Natural killer cell (primary cell): ENCODE data around the gene FARP2. TPM values are rescaled to one million over a fixed set of nuclear protein-coding genes. Genes with fewer than 3 reads are reported as not detected.
A peak's percentile ranks its signal among the peaks of the same experiment; 100 is the strongest.
"Not testable (repeated sequence)": the region's sequence is repeated elsewhere in the genome, so short reads cannot be mapped to it uniquely, and the experiment has no call there.

Experiments used
- ATAC-seq, 3 donors: fragments of 150-1000 bp in 2 of 3; fragments of 200-7000 bp in 1 of 3; cut with Tn5 transposase; 1 replicate in 1 of 3; 2 replicates in 2 of 3; pipeline ENCODE4 v1.10.0; 2021; ENCODE audit warnings: mild to moderate bottlenecking in 2 of 3, moderate library complexity in 2 of 3
- DNase-seq, 2 donors: peaks; one replicate each; pipeline versions ENCODE4 v3.0.0 to v3.0.0-alpha.2; 2013 to 2021; ENCODE audit warnings: mixed read lengths in 1 of 2
- H3K27ac ChIP-seq: one replicate; pipeline ENCODE4 v1.5.1; 2013; ENCODE audit warnings: mild to moderate bottlenecking, low read length
- H3K27me3 ChIP-seq: one replicate; pipeline ENCODE4 v1.6.1; 2013; ENCODE audit warnings: low read length; ENCODE audit not compliant: control insufficient read depth, insufficient read depth
- H3K36me3 ChIP-seq: one replicate; pipeline ENCODE4 v1.6.1; 2013; ENCODE audit warnings: low read length; ENCODE audit not compliant: control insufficient read depth, insufficient read depth
- H3K4me1 ChIP-seq: one replicate; pipeline ENCODE4 v1.6.1; 2013; ENCODE audit warnings: low read length; ENCODE audit not compliant: control insufficient read depth, insufficient read depth
- H3K4me3 ChIP-seq: one replicate; pipeline ENCODE4 v1.5.1; 2013; ENCODE audit warnings: low read length
- H3K9me3 ChIP-seq: one replicate; pipeline ENCODE4 v1.6.1; 2013; ENCODE audit warnings: low read length; ENCODE audit not compliant: control insufficient read depth, insufficient read depth
- H3K27ac Mint-ChIP-seq, 2 donors: one replicate each; pipeline ENCODE4 v1.8.0; 2022; ENCODE audit warnings: mild to moderate bottlenecking in 2 of 2, mixed read lengths in 2 of 2, moderate library complexity in 1 of 2
- H3K27me3 Mint-ChIP-seq, 2 donors: one replicate each; pipeline ENCODE4 v1.8.0; 2022; ENCODE audit warnings: low read depth in 2 of 2, mixed read lengths in 2 of 2
- H3K36me3 Mint-ChIP-seq: one replicate; pipeline ENCODE4 v1.8.0; 2022; ENCODE audit warnings: mixed read lengths
- H3K4me1 Mint-ChIP-seq, 2 donors: one replicate each; pipeline ENCODE4 v1.8.0; 2022; ENCODE audit warnings: mixed read lengths in 2 of 2
- H3K4me3 Mint-ChIP-seq: one replicate; pipeline ENCODE4 v1.8.0; 2022; ENCODE audit warnings: mild to moderate bottlenecking, moderate library complexity, mixed read lengths
- H3K9me3 Mint-ChIP-seq, 2 donors: one replicate each; pipeline ENCODE4 v1.8.0; 2022; ENCODE audit warnings: mixed read lengths in 2 of 2
- CTCF ChIP-seq: fragments of 200-600 bp; IDR thresholded peaks from one replicate; pipeline ENCODE4 v1.8.0; 2022; ENCODE audit warnings: antibody characterized with exemption
- WGBS: methylation state at CpG from one replicate; pipeline ENCODE4 v1.1.7; 2013; ENCODE audit warnings: missing lambda C conversion rate; ENCODE audit not compliant: insufficient coverage; 5-methylcytosine and 5-hydroxymethylcytosine counted together
- intact Hi-C: fragments of 100-400 bp; cut with micrococcal nuclease; formaldehyde crosslinking; loops from one replicate; pipeline ENCODE4 v1.14.2; 2022
- total RNA-seq, 4 donors: library from RNA; stranded (reverse); fragments of 120-200 nt in 1 of 4; gene quantifications; one replicate each; pipeline versions ENCODE4 v1.2.3 to v1.2.4, GENCODE V29; 2013 to 2022

FARP2 gene
- total RNA-seq, 3 donors from 2014 or later (not counting 1 experiment from before 2014, with no cell fraction given): 26.8 to 40.6 (median 31.6) TPM

DNA sequence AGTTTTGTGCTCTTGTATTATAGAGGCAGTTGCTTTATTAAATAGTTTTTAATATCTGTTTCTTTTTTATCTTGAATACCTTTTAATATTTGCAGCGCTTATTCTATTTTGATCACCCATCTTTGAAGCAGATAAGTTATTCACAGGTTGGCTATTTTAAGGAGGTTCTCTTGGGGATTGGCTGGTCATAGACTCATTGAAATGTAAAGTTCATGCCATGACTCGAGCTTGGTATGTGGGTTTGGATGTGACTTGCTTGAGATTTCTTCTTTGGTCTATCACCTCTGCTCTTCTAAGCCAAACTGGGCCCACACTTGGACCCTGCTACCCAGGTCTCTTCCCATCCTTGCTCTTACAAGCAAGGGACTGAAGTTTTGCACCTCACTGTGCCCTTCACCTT is 33.6 kb downstream of the FARP2 start:
- no peak for TF ChIP-seq CTCF
- H3K4me3 ChIP-seq: no peak overlapping the region
- H3K36me3 ChIP-seq: no peaks in the 10 kb centered on the region
- H3K27me3 ChIP-seq: no peaks in the 10 kb centered on the region
- no peak overlapping the region for H3K4me3 Mint-ChIP-seq
- H3K27ac ChIP-seq: no peak overlapping the region
- H3K36me3 Mint-ChIP-seq: no peaks in the 10 kb centered on the region
- H3K27me3 Mint-ChIP-seq: no peaks in the 10 kb centered on the region
- H3K4me1 Mint-ChIP-seq: peaks cover 6% of the 10 kb centered on the region in 2 donors
- ATAC-seq (no peak), DNase-seq (no peak)
- no peaks in the 10 kb centered on the region for H3K4me1 ChIP-seq
- H3K9me3 Mint-ChIP-seq: no peaks in the 10 kb centered on the region
- no peak overlapping the region for H3K27ac Mint-ChIP-seq
- H3K9me3 ChIP-seq: no peaks in the 10 kb centered on the region
- WGBS: 83% methylated on average over 2 of the region's 2 CpGs
- intact Hi-C loops: no loop called here

DNA sequence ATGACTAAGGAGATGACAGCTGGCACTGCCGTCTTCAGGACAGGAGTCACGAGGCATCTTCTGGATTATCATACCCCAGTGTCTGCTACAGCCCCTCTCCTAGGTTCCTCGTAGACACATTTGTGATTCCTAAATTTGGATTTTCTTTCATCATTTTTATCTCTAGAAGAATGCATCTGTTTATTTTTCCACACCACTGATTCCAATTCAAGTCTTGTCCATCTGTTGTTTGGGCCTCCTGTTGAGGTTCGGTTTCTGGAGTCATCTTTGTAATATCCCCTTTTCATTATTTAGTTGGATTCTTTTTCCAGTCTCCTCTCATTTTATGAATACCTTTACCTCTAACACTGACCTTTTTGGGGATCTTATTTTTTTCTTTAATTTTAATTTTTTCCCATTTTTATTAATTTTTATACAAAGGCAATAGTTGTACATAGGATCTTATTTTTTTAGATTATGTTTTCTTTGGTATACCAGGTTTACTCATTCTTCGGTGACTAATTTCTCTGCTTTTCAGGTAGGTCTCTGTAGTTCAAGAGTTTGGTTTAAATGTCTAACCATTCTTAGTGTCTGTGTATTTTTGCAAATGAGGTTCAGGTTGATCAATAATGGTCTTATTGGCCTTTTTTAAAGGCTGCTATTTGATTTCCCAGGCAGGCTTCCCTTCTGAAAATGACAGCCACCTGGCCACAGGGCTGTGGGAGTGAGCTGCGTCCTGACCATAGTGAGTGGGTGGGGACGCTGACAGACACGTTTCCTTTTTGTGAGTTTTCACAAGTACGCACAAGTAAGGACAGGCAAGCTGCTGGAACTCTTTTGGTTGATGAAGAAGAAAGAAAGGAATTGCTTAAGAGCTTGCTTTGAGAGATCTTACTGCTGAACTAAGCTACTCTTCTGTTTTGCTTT is 34.5 kb downstream of the FARP2 start:
- Mint-ChIP-seq H3K4me3 (no peak overlapping the region), H3K4me1 (peaks cover 6% of the 10 kb centered on the region in 2 donors), H3K9me3 (no peaks in the 10 kb centered on the region), H3K27me3 (no peaks in the 10 kb centered on the region), H3K27ac (no peak overlapping the region), H3K36me3 (no peaks in the 10 kb centered on the region)
- Histone ChIP-seq H3K4me1 (no peaks in the 10 kb centered on the region), H3K9me3 (no peaks in the 10 kb centered on the region), H3K27me3 (no peaks in the 10 kb centered on the region), H3K4me3 (no peak overlapping the region), H3K27ac (no peak overlapping the region), H3K36me3 (no peaks in the 10 kb centered on the region)
- 73% methylated on average over 9 of the region's 9 CpGs for WGBS
- intact Hi-C loops: no loop called here
- DNase-seq (no peak), ATAC-seq (no peak)
- no peak for TF ChIP-seq CTCF

- Mint-ChIP-seq H3K27ac (no peak overlapping the region), H3K27me3 (no peaks in the 10 kb centered on the region), H3K4me3 (no peak overlapping the region), H3K4me1 (peaks cover 6% of the 10 kb centered on the region in 2 donors), H3K36me3 (no peaks in the 10 kb centered on the region), H3K9me3 (no peaks in the 10 kb centered on the region)
- Histone ChIP-seq H3K27ac (no peak overlapping the region), H3K4me1 (no peaks in the 10 kb centered on the region), H3K4me3 (no peak overlapping the region), H3K36me3 (no peaks in the 10 kb centered on the region), H3K27me3 (no peaks in the 10 kb centered on the region), H3K9me3 (no peaks in the 10 kb centered on the region)
- intact Hi-C loops: no loop called here
- ATAC-seq: peak in 1 of 3 donors; percentile 37
- WGBS: 88% methylated on average over 6 of the region's 6 CpGs
- DNase-seq: peak in 1 of 2 donors; percentile 40
- no peak for TF ChIP-seq CTCF
Measured at GRCh38 chr2:241391892-241392665, 36.0 kb downstream of the FARP2 start.

DNA sequence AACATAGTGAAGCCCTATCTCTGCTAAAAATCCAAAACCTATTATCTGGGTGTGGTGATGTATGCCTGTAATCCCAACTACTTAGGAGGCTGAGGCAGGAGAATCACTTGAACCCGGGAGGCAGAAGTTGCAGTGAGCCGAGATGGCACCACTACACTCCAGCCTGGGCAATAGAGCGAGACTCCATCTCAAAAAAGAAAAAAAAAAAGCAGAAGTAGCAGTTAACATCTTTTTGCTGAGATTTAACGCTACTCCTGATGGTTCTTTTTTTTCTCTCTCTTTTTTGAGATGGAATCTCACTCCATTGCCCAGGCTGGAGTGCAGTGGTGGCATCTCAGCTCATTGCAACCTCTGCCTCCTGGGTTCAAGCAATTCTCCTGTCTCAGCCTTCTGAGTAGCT is 36.7 kb downstream of the FARP2 start:
- H3K36me3 Mint-ChIP-seq, intact Hi-C loops, H3K27me3 ChIP-seq, H3K4me3 ChIP-seq, H3K9me3 ChIP-seq, H3K27ac Mint-ChIP-seq, H3K4me3 Mint-ChIP-seq, H3K36me3 ChIP-seq, H3K9me3 Mint-ChIP-seq, DNase-seq, H3K27ac ChIP-seq, H3K4me1 ChIP-seq, H3K4me1 Mint-ChIP-seq, ATAC-seq, H3K27me3 Mint-ChIP-seq: not testable (repeated sequence)
- 48% methylated on average over 4 of the region's 4 CpGs for WGBS
